Measurements from ENCODE around the gene MRPL53.

DNA sequence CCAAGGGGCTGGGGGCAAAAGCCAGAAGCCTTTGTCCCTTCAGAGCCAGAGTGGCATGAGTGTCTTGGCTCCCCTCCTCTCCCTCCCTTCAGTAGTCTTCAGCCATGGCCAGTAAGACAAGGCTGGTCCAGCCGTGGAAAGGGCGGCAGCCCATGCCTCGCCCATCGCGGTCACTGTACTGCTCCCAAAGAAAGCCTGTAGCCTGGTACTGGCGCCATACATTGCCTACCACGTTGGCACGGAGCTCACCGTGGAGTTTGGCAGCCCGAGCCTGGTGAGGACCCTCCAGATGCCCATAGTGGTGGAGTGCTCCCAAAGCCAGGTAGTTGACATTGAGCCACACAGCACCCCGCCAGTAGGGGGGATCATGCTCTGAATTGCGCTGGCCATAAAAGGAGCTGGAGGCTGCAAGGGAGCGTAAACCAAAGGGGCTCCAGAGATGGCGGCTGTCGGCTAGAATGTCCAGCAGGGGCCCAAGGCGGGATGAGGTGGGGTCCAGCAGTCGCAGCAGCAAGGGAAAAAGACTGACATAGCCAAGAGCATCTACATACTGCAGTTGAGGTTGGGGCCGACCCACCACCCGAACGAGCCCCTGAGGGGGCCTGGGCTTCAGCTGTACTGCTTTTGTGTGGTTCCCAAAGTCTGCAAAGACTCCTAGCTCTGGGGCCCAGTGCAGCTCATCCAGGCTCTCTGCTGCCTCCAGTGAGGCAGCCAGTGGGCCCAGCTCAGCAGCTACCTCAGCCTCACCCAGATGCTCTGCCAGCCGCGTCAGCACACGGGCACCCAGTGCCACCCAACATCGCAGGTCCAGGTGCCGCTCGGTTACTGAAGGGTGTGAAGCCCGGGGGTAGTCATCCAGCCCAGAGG lies 11.1 kb downstream of the MRPL53 start:
- TF ChIP-seq POLR2AphosphoS5 (IDR thresholded peaks at IDR 0.05; ENCODE audit: low read depth, low read length) (no peak; the same call in 1 of the 2 replicates), ZFX (IDR thresholded peaks at IDR 0.05) (no peak)
- TF ChIP-seq, protein P1, sequence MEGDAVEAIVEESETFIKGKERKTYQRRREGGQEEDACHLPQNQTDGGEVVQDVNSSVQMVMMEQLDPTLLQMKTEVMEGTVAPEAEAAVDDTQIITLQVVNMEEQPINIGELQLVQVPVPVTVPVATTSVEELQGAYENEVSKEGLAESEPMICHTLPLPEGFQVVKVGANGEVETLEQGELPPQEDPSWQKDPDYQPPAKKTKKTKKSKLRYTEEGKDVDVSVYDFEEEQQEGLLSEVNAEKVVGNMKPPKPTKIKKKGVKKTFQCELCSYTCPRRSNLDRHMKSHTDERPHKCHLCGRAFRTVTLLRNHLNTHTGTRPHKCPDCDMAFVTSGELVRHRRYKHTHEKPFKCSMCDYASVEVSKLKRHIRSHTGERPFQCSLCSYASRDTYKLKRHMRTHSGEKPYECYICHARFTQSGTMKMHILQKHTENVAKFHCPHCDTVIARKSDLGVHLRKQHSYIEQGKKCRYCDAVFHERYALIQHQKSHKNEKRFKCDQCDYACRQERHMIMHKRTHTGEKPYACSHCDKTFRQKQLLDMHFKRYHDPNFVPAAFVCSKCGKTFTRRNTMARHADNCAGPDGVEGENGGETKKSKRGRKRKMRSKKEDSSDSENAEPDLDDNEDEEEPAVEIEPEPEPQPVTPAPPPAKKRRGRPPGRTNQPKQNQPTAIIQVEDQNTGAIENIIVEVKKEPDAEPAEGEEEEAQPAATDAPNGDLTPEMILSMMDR (IDR thresholded peaks at IDR 0.05 in 2 of 3, conservative IDR thresholded peaks at IDR 0.05 in 1 of 3; ENCODE audit: borderline replicate concordance in 1 of 3, insufficient read depth in 1 of 3, low read depth in 2 of 3, low read length in 2 of 3): peak in 2 of 3 experiments; percentile 43 to 50; a peak in 4 of 6 replicates
- TF ChIP-seq, protein P2, sequence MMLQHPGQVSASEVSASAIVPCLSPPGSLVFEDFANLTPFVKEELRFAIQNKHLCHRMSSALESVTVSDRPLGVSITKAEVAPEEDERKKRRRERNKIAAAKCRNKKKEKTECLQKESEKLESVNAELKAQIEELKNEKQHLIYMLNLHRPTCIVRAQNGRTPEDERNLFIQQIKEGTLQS (IDR thresholded peaks at IDR 0.05): no peak
